ENCODE results near the gene DCXR. TPM values are rescaled to one million over a fixed set of nuclear protein-coding genes. Genes with fewer than 3 reads are reported as not detected.

The DCXR gene
- total and polyA plus RNA-seq, 4 experiments from 2014 or later = 65.9 to 164 (median 92.9) TPM

GRCh38 chr17:82058230-82058854, 20.8 kb upstream of the DCXR start:
- no peak overlapping the region for H3K27ac Mint-ChIP-seq
- peaks cover 0 to 6% (median 2%) of the 10 kb centered on the region in 4 donors for H3K4me1 Mint-ChIP-seq
- peaks cover 8% of the 10 kb centered on the region for H3K4me1 ChIP-seq (ENCODE audit: insufficient read depth, low read length)
- peaks cover 0 to 2% (median 0%) of the 10 kb centered on the region in 8 donors for H3K9me3 Mint-ChIP-seq
- no peak overlapping the region for H3K4me3 ChIP-seq (ENCODE audit: low read length in 2 of 2)
- H3K36me3 Mint-ChIP-seq = peaks cover 0 to 34% of the 10 kb centered on the region in 2 donors
- H3K27me3 Mint-ChIP-seq = no peaks in the 10 kb centered on the region
- POLR2A ChIA-PET (ENCODE audit: partially characterized antibody) = no interaction called here
- H3K27me3 ChIP-seq (ENCODE audit: insufficient read depth, low read length) = no peaks in the 10 kb centered on the region
- CTCF ChIA-PET (ENCODE audit: partially characterized antibody) = no interaction called here
- no peak overlapping the region for H3K4me3 Mint-ChIP-seq
- no peak overlapping the region for H3K27ac ChIP-seq (ENCODE audit: low read depth, low read length)
- intact Hi-C loops (cut with micrococcal nuclease) = no loop called here
- no peak for DNase-seq
- H3K9me3 ChIP-seq (ENCODE audit: control insufficient read depth in 1 of 2, low read length in 2 of 2) = no peaks in the 10 kb centered on the region
- H3K36me3 ChIP-seq (ENCODE audit: insufficient read depth, low read length) = peaks cover 42% of the 10 kb centered on the region

GRCh38 chr17:82056729-82057621, 19.5 kb upstream of the DCXR start:
- H3K4me1 ChIP-seq (ENCODE audit: insufficient read depth, low read length) = peaks cover 20% of the 10 kb centered on the region
- peaks cover 42% of the 10 kb centered on the region for H3K36me3 ChIP-seq (ENCODE audit: insufficient read depth, low read length)
- DNase-seq = peak in 1 of 5 donors; percentile 27
- H3K27ac ChIP-seq (ENCODE audit: low read depth, low read length) = no peak overlapping the region
- CTCF ChIA-PET (ENCODE audit: partially characterized antibody) = no interaction called here
- peaks cover 0 to 4% (median 0%) of the 10 kb centered on the region in 8 donors for H3K9me3 Mint-ChIP-seq
- H3K27me3 Mint-ChIP-seq = no peaks in the 10 kb centered on the region
- intact Hi-C loops (cut with micrococcal nuclease) = no loop called here
- peaks cover 0 to 32% of the 10 kb centered on the region in 2 donors for H3K36me3 Mint-ChIP-seq
- no peaks in the 10 kb centered on the region for H3K9me3 ChIP-seq (ENCODE audit: control insufficient read depth in 1 of 2, low read length in 2 of 2)
- H3K4me1 Mint-ChIP-seq = peaks cover 0 to 14% (median 3%) of the 10 kb centered on the region in 4 donors
- no peak overlapping the region for H3K4me3 Mint-ChIP-seq
- no peak overlapping the region for H3K27ac Mint-ChIP-seq
- no peaks in the 10 kb centered on the region for H3K27me3 ChIP-seq (ENCODE audit: insufficient read depth, low read length)
- H3K4me3 ChIP-seq (ENCODE audit: low read length in 2 of 2) = no peak overlapping the region
- POLR2A ChIA-PET (ENCODE audit: partially characterized antibody) = interaction anchor here (0.9 to 1.5 kb wide), 2 partner anchors 9 to 34 kb away, joined by 5 to 7 read pairs; partner anchors contain the start of genes CENPX, DUS1L and LRRC45

GRCh38 chr17:82055965-82056728, 18.6 kb upstream of the DCXR start:
- Histone ChIP-seq H3K27me3 (ENCODE audit: insufficient read depth, low read length) (no peaks in the 10 kb centered on the region), H3K4me1 (ENCODE audit: insufficient read depth, low read length) (peaks cover 20% of the 10 kb centered on the region), H3K36me3 (ENCODE audit: insufficient read depth, low read length) (peaks cover 40% of the 10 kb centered on the region), H3K27ac (ENCODE audit: low read depth, low read length) (no peak overlapping the region), H3K4me3 (ENCODE audit: low read length in 2 of 2) (no peak overlapping the region), H3K9me3 (ENCODE audit: control insufficient read depth in 1 of 2, low read length in 2 of 2) (no peaks in the 10 kb centered on the region)
- Mint-ChIP-seq H3K4me1 (peaks cover 0 to 14% (median 3%) of the 10 kb centered on the region in 4 donors), H3K9me3 (peaks cover 0 to 4% (median 0%) of the 10 kb centered on the region in 8 donors), H3K27me3 (no peaks in the 10 kb centered on the region), H3K27ac (peak overlapping the region in 1 of 7 donors; percentile 41), H3K4me3 (no peak overlapping the region), H3K36me3 (peaks cover 0 to 32% of the 10 kb centered on the region in 2 donors)
- intact Hi-C loops (cut with micrococcal nuclease) = no loop called here
- DNase-seq = peak in 1 of 5 donors; percentile 16
- ChIA-PET CTCF (ENCODE audit: partially characterized antibody) (no interaction called here), POLR2A (ENCODE audit: partially characterized antibody) (interaction anchor here (0.9 to 1.5 kb wide), 2 partner anchors 10 to 33 kb away, joined by 5 to 7 read pairs; partner anchors contain the start of genes CENPX, DUS1L and LRRC45)

DNA sequence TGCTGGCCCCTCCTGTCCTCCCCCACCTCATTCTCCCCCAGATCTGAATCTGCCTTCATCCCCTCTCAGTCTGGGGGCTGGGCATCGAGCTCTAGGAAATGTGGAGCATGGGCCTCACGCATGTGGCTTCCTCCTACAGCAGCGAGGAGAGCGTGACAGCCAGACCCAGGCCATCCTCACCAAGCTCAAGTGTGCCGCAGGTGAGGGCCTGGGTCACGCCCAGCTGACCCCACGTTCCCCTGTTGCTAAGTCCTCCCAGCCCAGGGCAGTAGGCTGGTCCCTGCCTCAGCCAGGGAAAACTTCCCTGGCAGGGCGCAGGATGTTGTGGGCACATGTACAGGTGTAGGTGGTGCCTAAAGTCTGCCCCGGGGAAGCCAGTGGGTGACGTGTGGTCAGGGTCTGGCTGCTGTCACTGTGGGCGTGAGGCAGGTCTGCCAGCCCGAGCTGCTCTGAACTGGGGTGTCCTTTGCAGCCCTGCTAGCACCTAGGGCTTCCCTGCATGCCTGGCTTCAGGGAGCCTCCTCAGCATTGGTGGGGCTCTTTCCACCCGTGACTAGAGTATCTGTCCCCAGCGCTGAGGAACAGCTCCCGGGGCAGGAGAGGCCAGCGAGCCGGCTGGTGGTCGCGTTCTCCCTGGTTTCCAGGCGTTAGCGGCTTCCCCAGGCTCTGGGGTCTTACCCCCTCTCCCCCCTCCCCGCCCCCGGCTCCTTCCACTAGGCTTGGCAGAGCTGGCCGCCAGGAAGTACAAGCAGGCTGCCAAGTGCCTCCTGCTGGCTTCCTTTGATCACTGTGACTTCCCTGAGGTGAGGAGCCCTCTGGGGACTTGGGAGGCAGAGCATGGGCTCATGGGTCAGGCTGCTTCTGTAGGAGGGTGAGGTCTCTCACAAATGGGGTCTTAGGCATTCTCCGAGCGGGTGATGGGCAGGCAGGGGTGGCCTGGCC, 17.8 kb upstream of the DCXR start:
- H3K4me1 ChIP-seq (ENCODE audit: insufficient read depth, low read length) = peaks cover 27% of the 10 kb centered on the region
- Mint-ChIP-seq H3K4me3 (peak overlapping the region in 1 of 8 donors; percentile 21), H3K9me3 (peaks cover 0 to 4% (median 0%) of the 10 kb centered on the region in 8 donors), H3K27me3 (no peaks in the 10 kb centered on the region), H3K36me3 (peaks cover 0 to 33% of the 10 kb centered on the region in 2 donors), H3K4me1 (peaks cover 1 to 20% (median 7%) of the 10 kb centered on the region in 4 donors), H3K27ac (peak overlapping the region in 4 of 7 donors; percentile 30 to 71 (median 44))
- H3K27ac ChIP-seq (ENCODE audit: low read depth, low read length) = no peak overlapping the region
- H3K27me3 ChIP-seq (ENCODE audit: insufficient read depth, low read length) = no peaks in the 10 kb centered on the region
- ChIA-PET CTCF (ENCODE audit: partially characterized antibody) (no interaction called here), POLR2A (ENCODE audit: partially characterized antibody) (interaction anchor here (1.1 to 1.6 kb wide), 3 partner anchors 10 to 71 kb away, joined by 3 to 8 read pairs (median 5); partner anchors contain the start of genes CENPX, DUS1L and LRRC45)
- no peaks in the 10 kb centered on the region for H3K9me3 ChIP-seq (ENCODE audit: control insufficient read depth in 1 of 2, low read length in 2 of 2)
- no peak overlapping the region for H3K4me3 ChIP-seq (ENCODE audit: low read length in 2 of 2)
- intact Hi-C loops (cut with micrococcal nuclease) = no loop called here
- peaks cover 32% of the 10 kb centered on the region for H3K36me3 ChIP-seq (ENCODE audit: insufficient read depth, low read length)
- no peak for DNase-seq

DNA sequence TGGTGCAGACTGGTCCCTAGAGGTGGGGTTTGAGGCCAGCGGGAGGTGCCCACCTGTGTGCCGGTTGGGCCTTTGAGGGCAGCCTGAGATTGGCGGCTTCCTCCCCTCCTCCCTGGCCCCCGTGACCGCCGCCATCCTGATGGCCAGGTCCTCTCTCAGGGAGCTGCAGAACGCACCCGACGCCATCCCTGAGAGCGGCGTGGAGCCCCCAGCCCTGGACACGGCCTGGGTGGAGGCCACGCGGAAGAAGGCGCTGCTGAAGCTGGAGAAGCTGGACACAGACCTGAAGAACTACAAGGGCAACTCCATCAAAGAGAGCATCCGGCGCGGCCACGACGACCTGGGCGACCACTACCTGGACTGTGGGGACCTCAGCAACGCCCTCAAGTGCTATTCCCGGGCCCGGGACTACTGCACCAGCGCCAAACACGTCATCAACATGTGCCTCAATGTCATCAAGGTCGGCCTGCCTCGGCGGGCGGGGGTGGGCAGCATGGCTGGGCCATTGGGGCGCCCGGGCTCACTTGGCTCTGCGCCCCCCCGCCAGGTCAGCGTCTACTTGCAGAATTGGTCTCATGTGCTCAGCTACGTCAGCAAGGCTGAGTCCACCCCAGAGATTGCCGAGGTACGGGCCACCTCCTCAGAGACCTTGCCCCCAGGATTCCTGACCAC, 17.0 kb upstream of the DCXR start:
- peak overlapping the region in 3 of 8 donors; percentile 38 to 78 (median 63) for H3K4me3 Mint-ChIP-seq

More for the DNA sequence above, 17.0 kb upstream of the DCXR start:
- intact Hi-C loops (cut with micrococcal nuclease) = loop anchor here (5.0 kb wide), 1 partner anchor 43 kb away; the partner anchor contains the start of gene FASN
- ChIA-PET CTCF (ENCODE audit: partially characterized antibody) (no interaction called here), POLR2A (ENCODE audit: partially characterized antibody) (interaction anchor here (1.1 to 5.3 kb wide), 3 partner anchors 11 to 72 kb away, joined by 3 to 26 read pairs (median 8); partner anchors contain the start of genes DCXR and DUS1L)
- H3K9me3 ChIP-seq (ENCODE audit: control insufficient read depth in 1 of 2, low read length in 2 of 2) = no peaks in the 10 kb centered on the region
- peaks cover 29% of the 10 kb centered on the region for H3K36me3 ChIP-seq (ENCODE audit: insufficient read depth, low read length)
- H3K27me3 ChIP-seq (ENCODE audit: insufficient read depth, low read length) = no peaks in the 10 kb centered on the region
- H3K4me1 ChIP-seq (ENCODE audit: insufficient read depth, low read length) = peaks cover 31% of the 10 kb centered on the region
- peak in 1 of 5 donors; percentile 26 for DNase-seq
- H3K27ac ChIP-seq (ENCODE audit: low read depth, low read length) = no peak overlapping the region
- Mint-ChIP-seq H3K27me3 (no peaks in the 10 kb centered on the region), H3K9me3 (peaks cover 0 to 4% (median 0%) of the 10 kb centered on the region in 8 donors), H3K36me3 (peaks cover 0 to 29% of the 10 kb centered on the region in 2 donors), H3K4me1 (peaks cover 3 to 22% (median 8%) of the 10 kb centered on the region in 4 donors), H3K27ac (peak overlapping the region in 2 of 7 donors; percentile 30 to 71)
- H3K4me3 ChIP-seq (ENCODE audit: low read length in 2 of 2) = no peak overlapping the region

All from CD4-positive, alpha-beta memory T cell (primary cell).